ENCODE measurements around the gene GNG5.

- TF ChIP-seq POLR2AphosphoS5 (IDR thresholded peaks at IDR 0.05; ENCODE audit: low read depth, low read length) (no peak; the same call in none of the 2 replicates), SIN3A (IDR thresholded peaks at IDR 0.05; ENCODE audit: borderline replicate concordance, insufficient read depth, low read length) (peak; percentile 25; the same call in 1 of the 2 replicates), TAF1 (IDR thresholded peaks at IDR 0.05; ENCODE audit: borderline replicate concordance, insufficient read depth, low read length) (peak; percentile 67; the same call in 1 of the 2 replicates)
Measured at GRCh38 chr1:84506002-84506728, at the start of gene GNG5, which contains the start of gene SPATA1.
